ENCODE results near the gene COG5.
"Not testable (repeated sequence)": the region's sequence is repeated elsewhere in the genome, so short reads cannot be mapped to it uniquely, and the experiment has no call there.

Gene COG5

DNA sequence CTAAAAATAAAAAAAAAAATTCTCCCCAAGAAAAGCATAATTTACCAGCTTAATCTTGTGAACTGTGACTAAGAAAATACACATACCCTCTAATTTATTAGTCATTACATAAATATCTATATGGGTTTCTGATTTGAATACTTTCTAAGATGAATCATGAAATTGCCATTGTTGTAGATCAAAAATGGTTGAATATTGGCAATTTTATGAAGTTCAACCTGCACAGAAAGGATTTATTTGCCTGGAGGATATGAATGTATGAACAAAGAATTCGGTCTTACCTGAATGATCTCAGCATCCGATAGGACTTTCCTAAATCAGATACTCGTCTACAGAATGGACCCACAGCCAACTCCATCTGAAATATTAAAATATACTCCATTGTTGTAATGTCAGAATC, 333.4 kb downstream of the COG5 start:
- no peaks in the 10 kb centered on the region for H3K36me3 ChIP-seq (ENCODE audit: control insufficient read depth, insufficient read depth, low read length)
- WGBS, 2 experiments = 100% methylated on average over 3 of the region's 3 CpGs
- no peak overlapping the region for H3K27ac ChIP-seq (ENCODE audit: insufficient read depth, low read depth, low read length, poor library complexity, severe bottlenecking)
- no peaks in the 10 kb centered on the region for H3K4me1 ChIP-seq (ENCODE audit: control insufficient read depth, insufficient read depth, low read length)
- H3K4me3 ChIP-seq (ENCODE audit: insufficient read depth, low read depth, low read length) = no peak overlapping the region
- H3K27me3 ChIP-seq (ENCODE audit: control insufficient read depth, insufficient read depth, low read length, poor library complexity, severe bottlenecking) = no peaks in the 10 kb centered on the region
- no peaks in the 10 kb centered on the region for H3K9me3 ChIP-seq (ENCODE audit: control insufficient read depth, low read length)

DNA sequence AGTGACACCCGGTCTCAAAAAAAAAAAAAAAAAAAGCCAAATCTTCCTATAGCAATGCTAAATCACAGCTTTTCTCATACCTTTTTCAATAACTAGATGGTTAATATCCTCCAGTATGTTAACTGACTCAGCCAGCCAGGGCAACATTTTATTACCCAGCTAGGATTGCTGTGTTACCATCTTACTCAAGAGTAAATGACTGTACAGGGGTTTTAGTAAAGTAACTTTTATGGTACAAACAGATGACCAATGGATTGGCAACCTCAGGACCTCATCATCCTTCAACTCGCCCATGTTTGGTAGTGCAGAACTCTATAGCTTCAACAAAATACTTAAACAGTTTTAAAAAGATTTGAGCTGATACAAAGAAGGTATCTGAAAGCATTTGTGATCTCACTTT, 335.4 kb downstream of the COG5 start:
- H3K4me1 ChIP-seq (ENCODE audit: control insufficient read depth, insufficient read depth, low read length) = no peaks in the 10 kb centered on the region
- 93 to 94% methylated on average over 2 of the region's 2 CpGs for WGBS, 2 experiments
- no peak overlapping the region for H3K4me3 ChIP-seq (ENCODE audit: insufficient read depth, low read depth, low read length)
- H3K9me3 ChIP-seq (ENCODE audit: control insufficient read depth, low read length) = no peaks in the 10 kb centered on the region
- no peak overlapping the region for H3K27ac ChIP-seq (ENCODE audit: insufficient read depth, low read depth, low read length, poor library complexity, severe bottlenecking)
- no peaks in the 10 kb centered on the region for H3K27me3 ChIP-seq (ENCODE audit: control insufficient read depth, insufficient read depth, low read length, poor library complexity, severe bottlenecking)
- no peaks in the 10 kb centered on the region for H3K36me3 ChIP-seq (ENCODE audit: control insufficient read depth, insufficient read depth, low read length)

DNA sequence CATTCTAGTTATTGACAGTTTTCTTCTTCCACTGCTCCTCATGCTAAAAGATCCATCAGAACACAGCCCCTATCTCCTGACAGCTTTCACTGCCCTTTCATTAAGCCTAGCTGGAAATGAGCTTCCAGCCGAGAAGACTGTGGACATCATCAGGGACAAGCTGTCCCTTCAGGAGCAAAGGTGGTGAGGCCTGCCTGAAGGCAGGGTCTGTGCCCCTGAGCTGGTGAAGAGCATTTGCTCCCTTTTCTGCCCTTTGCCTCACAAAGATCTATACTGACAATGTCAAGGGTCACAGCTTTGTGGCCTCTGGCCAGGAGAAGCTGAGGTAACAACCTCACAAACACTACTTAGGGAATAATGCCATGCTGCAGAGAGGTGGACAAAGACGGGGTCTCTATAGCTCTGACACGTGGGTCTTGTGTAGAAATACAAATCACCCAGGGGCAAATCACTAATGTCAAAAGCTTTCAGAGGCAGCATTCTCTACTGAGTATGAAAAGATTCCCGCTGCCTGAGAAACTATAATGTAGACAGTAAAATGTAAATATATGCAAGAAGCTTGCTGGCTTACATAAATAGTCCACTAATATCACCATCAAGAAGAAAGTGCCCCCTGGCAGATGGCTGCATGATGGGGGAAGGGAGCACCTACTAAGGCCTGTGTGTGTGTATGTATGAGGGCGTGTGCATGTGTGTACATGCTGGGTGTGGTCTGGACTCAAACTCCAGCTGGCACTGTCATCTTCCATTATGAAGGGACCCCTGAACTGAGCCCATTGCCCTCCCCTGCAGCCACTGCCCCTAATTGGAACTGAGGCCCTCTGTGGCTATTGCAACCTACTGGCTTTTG, 339.1 kb downstream of the COG5 start:
- Histone ChIP-seq H3K4me1 (ENCODE audit: control insufficient read depth, insufficient read depth, low read length) (no peaks in the 10 kb centered on the region), H3K27ac (ENCODE audit: insufficient read depth, low read depth, low read length, poor library complexity, severe bottlenecking) (peak overlapping the region; percentile 52), H3K9me3 (ENCODE audit: control insufficient read depth, low read length) (no peaks in the 10 kb centered on the region), H3K27me3 (ENCODE audit: control insufficient read depth, insufficient read depth, low read length, poor library complexity, severe bottlenecking) (no peaks in the 10 kb centered on the region), H3K4me3 (ENCODE audit: insufficient read depth, low read depth, low read length) (no peak overlapping the region), H3K36me3 (ENCODE audit: control insufficient read depth, insufficient read depth, low read length) (no peaks in the 10 kb centered on the region)
- 84% methylated on average over 4 of the region's 5 CpGs for WGBS, 2 experiments

DNA sequence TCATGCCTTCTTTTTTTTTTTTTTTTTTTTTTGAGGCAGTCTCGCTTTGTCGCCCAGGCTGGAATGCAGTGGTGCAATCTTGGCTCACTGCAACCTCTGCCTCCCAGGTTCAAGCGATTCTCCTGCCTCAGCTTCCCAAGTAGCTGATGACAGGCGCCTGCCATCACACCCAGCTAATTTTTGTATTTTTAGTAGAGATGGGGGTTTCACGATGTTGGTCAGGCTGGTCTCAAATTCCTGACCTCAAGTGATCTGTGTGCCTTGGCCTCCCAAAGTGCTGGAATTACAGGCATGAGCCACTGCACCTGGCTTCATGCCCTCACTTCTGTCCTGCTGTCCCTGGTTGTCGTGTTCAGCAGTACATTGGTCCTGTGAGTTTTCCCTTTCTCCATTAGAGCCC, 342.9 kb downstream of the COG5 start:
- not testable (repeated sequence) for H3K27me3 ChIP-seq (ENCODE audit: control insufficient read depth, insufficient read depth, low read length, poor library complexity, severe bottlenecking); H3K4me3 ChIP-seq (ENCODE audit: insufficient read depth, low read depth, low read length); H3K27ac ChIP-seq (ENCODE audit: insufficient read depth, low read depth, low read length, poor library complexity, severe bottlenecking); H3K36me3 ChIP-seq (ENCODE audit: control insufficient read depth, insufficient read depth, low read length); H3K4me1 ChIP-seq (ENCODE audit: control insufficient read depth, insufficient read depth, low read length); H3K9me3 ChIP-seq (ENCODE audit: control insufficient read depth, low read length)
- WGBS, 2 experiments = 90 to 91% methylated on average over 6 of the region's 6 CpGs

DNA sequence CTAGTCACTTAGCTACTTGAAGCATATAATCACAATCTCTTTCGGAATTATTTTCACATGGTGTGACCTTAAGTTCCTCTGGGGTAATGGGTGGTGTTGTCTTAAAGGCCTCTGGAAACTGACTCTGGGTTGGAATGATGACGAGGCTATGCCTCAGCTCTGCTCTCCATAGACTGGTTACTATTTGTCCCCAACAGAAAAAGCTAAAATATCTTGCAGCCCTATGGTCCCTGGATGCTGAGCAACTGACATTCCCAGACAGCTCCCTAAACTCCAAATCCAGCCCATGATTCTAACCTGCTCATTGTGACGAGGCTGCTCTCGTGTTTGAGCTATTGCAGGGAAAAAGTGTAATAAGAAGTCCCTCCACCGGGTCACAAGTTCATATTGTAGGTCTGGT, 343.4 kb downstream of the COG5 start:
- Histone ChIP-seq H3K4me3 (ENCODE audit: insufficient read depth, low read depth, low read length) (no peak overlapping the region), H3K36me3 (ENCODE audit: control insufficient read depth, insufficient read depth, low read length) (no peaks in the 10 kb centered on the region), H3K27ac (ENCODE audit: insufficient read depth, low read depth, low read length, poor library complexity, severe bottlenecking) (no peak overlapping the region), H3K27me3 (ENCODE audit: control insufficient read depth, insufficient read depth, low read length, poor library complexity, severe bottlenecking) (no peaks in the 10 kb centered on the region), H3K9me3 (ENCODE audit: control insufficient read depth, low read length) (no peaks in the 10 kb centered on the region), H3K4me1 (ENCODE audit: control insufficient read depth, insufficient read depth, low read length) (no peaks in the 10 kb centered on the region)
- 95 to 96% methylated on average over 5 of the region's 5 CpGs for WGBS, 2 experiments

DNA sequence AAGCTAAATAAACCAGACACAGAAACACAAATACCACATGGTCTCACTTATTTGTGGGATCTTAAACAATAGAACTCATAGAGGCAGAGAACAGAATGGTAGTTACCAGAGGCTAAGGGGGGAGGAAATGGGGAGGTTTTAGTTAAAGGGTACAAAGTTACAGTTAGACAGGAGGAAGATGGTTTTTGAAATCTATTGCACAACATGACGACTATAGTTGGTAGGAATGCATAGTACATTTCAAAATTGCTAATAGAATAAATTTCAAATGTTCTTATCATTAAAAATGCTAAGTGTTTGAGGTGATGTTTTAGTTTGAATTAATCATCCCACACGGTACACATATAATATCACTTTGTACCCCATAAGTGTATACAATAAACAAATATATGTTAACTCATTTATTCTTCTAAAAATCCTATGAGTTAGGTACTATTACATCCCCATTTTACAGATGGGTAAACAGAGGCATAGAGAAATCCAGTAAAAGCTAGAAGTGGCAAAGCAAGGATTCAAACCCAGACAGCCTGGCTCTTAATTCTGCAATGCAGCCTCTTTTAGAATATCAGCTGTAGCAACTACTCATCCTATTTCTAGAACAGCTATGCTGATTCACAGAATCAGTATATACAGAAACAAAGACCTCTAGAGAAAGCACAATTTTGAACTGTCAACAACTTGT, 344.0 kb downstream of the COG5 start:
- Histone ChIP-seq H3K36me3 (ENCODE audit: control insufficient read depth, insufficient read depth, low read length) (no peaks in the 10 kb centered on the region), H3K4me1 (ENCODE audit: control insufficient read depth, insufficient read depth, low read length) (no peaks in the 10 kb centered on the region), H3K9me3 (ENCODE audit: control insufficient read depth, low read length) (no peaks in the 10 kb centered on the region), H3K27me3 (ENCODE audit: control insufficient read depth, insufficient read depth, low read length, poor library complexity, severe bottlenecking) (no peaks in the 10 kb centered on the region), H3K27ac (ENCODE audit: insufficient read depth, low read depth, low read length, poor library complexity, severe bottlenecking) (no peak overlapping the region), H3K4me3 (ENCODE audit: insufficient read depth, low read depth, low read length) (no peak overlapping the region)
- no CpG with 5 or more reads among the region's 2 CpGs for WGBS, 2 experiments

DNA sequence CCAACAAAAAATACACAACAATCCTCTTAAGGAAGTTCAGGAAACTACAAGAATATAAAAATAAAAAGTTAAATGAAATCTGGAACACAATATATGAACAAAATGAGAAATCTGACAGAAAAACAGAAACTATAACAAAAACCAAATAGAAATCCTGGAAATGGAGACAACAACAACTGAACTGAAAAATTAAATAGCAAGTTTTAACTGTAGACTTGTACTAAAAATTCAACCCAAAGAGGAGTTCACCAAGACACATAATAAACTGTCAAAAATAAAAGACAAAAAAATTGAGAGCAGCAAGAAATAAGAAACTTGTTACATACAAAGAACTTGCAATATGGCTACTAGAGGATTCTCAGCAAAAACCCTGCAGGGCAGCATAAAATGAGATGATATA, 349.8 kb downstream of the COG5 start:
- Histone ChIP-seq H3K4me1 (ENCODE audit: control insufficient read depth, insufficient read depth, low read length) (no peaks in the 10 kb centered on the region), H3K9me3 (ENCODE audit: control insufficient read depth, low read length) (no peaks in the 10 kb centered on the region), H3K36me3 (ENCODE audit: control insufficient read depth, insufficient read depth, low read length) (peaks cover 7% of the 10 kb centered on the region), H3K27ac (ENCODE audit: insufficient read depth, low read depth, low read length, poor library complexity, severe bottlenecking) (no peak overlapping the region), H3K27me3 (ENCODE audit: control insufficient read depth, insufficient read depth, low read length, poor library complexity, severe bottlenecking) (no peaks in the 10 kb centered on the region), H3K4me3 (ENCODE audit: insufficient read depth, low read depth, low read length) (no peak overlapping the region)

DNA sequence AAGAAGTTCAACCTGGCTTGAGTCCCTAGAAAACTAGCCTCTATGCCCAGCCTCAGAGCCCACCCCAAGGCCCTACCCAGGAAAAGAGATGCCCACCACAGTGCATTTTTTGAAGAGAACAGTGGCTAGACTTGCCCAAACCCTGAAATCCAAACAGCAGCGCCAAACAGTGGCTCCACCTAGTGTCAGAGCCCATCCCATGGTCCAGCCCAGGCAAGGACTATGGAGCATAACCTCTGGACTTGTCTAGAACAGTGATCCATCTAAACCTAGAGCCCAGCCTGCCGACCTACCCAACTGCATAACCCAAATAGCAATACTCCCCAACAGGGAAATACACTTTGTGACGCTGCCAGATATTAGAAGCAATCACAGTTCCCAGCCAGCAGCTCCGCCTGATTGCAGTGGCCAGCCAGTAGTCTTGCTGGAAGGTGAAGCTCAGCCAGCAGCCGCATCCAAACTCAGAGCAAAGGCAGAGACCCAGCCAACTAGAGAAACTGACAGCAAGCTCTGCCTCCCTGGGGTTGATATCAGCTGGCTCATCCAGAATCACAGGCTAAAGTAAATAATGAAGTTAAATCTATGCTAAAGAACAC, 350.4 kb downstream of the COG5 start:
- H3K9me3 ChIP-seq (ENCODE audit: control insufficient read depth, low read length) = no peaks in the 10 kb centered on the region
- WGBS, 2 experiments = 94 to 96% methylated on average over 5 of the region's 5 CpGs
- H3K27ac ChIP-seq (ENCODE audit: insufficient read depth, low read depth, low read length, poor library complexity, severe bottlenecking) = no peak overlapping the region
- no peaks in the 10 kb centered on the region for H3K4me1 ChIP-seq (ENCODE audit: control insufficient read depth, insufficient read depth, low read length)
- no peaks in the 10 kb centered on the region for H3K27me3 ChIP-seq (ENCODE audit: control insufficient read depth, insufficient read depth, low read length, poor library complexity, severe bottlenecking)
- H3K36me3 ChIP-seq (ENCODE audit: control insufficient read depth, insufficient read depth, low read length) = peaks cover 7% of the 10 kb centered on the region
- H3K4me3 ChIP-seq (ENCODE audit: insufficient read depth, low read depth, low read length) = no peak overlapping the region

DNA sequence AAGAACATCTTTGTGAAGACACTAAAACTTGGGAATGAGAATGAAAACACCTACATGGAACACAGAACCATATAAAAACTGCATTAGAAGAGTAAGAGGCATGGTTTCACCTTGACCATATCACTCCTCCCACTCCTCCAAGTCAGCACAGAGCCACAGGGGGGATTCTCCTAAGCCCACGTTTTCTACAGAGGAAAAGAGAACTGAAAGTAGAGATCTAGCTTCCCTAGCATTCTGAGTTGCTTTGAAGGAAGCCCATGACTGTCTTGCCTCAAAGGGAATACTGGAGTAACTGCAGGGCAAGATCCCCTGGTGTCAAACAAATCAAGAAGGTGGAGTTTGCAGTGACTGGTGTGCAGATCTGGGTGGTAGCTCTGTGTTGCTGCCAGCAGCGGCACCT, 351.0 kb downstream of the COG5 start:
- Histone ChIP-seq H3K27me3 (ENCODE audit: control insufficient read depth, insufficient read depth, low read length, poor library complexity, severe bottlenecking) (no peaks in the 10 kb centered on the region), H3K4me3 (ENCODE audit: insufficient read depth, low read depth, low read length) (no peak overlapping the region), H3K9me3 (ENCODE audit: control insufficient read depth, low read length) (no peaks in the 10 kb centered on the region), H3K4me1 (ENCODE audit: control insufficient read depth, insufficient read depth, low read length) (no peaks in the 10 kb centered on the region), H3K36me3 (ENCODE audit: control insufficient read depth, insufficient read depth, low read length) (peaks cover 7% of the 10 kb centered on the region), H3K27ac (ENCODE audit: insufficient read depth, low read depth, low read length, poor library complexity, severe bottlenecking) (no peak overlapping the region)
- 67 to 77% methylated on average over 2 of the region's 2 CpGs for WGBS, 2 experiments

DNA sequence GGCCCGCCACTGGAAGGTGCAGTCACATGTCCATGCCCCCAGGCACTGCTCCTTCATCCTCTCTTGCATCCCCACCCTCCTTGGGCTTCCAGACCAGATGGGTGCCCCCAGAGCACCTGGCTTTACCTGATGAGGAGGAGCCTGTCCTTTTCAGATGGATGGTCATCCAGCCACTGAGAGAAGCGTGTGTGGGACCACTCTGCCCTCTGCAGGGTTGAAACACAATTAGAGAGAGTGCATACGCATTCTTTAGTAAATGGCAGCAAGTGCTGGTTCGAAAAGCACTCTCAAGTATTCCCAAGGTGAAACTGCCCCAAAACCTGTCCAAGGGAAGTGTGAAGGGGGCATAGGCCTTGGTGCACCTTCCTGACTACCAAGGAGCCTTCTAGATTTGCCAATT, 353.3 kb downstream of the COG5 start:
- no peak overlapping the region for H3K27ac ChIP-seq (ENCODE audit: insufficient read depth, low read depth, low read length, poor library complexity, severe bottlenecking)
- H3K4me1 ChIP-seq (ENCODE audit: control insufficient read depth, insufficient read depth, low read length) = no peaks in the 10 kb centered on the region
- H3K4me3 ChIP-seq (ENCODE audit: insufficient read depth, low read depth, low read length) = no peak overlapping the region
- no peaks in the 10 kb centered on the region for H3K9me3 ChIP-seq (ENCODE audit: control insufficient read depth, low read length)
- 93% methylated on average over 4 of the region's 4 CpGs for WGBS, 2 experiments
- H3K36me3 ChIP-seq (ENCODE audit: control insufficient read depth, insufficient read depth, low read length) = peaks cover 7% of the 10 kb centered on the region
- H3K27me3 ChIP-seq (ENCODE audit: control insufficient read depth, insufficient read depth, low read length, poor library complexity, severe bottlenecking) = no peaks in the 10 kb centered on the region
